GM19193 (cell line): ENCODE measurements around the gene NKAIN1.

Experiments
- POLR2A ChIP-seq: IDR thresholded peaks from 4 replicates; pipeline ENCODE4 v1.6.1; 2011; ENCODE audit not compliant: insufficient read depth, insufficient read length; ENCODE audit errors: extremely low read depth

The NKAIN1 gene

DNA sequence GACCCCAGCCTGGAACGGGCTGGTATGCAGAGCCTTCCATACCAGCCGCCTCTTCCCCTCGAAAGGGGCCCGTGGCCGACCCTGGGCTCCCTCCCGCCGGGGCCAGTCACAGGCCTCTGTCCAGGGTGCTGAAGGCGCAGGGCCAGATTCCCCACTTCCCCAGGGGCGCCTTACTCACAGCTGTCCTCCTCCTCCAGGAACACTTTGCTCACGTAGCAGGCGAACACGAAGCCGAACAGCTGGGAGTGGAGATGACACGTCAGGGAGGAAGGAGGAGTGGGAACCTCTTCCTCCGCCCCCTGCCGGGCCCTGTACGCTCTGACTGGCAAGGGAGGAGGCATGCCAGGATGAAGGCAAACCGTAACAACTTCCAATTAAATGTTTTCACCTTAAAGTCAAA, 57.3 kb downstream of the NKAIN1 start:
- TF ChIP-seq POLR2A, result no peak

- TF ChIP-seq POLR2A, result no peak
These were observed 58.0 kb downstream of the NKAIN1 start for GRCh38 chr1:31181515-31182343.

GRCh38 chr1:31180338-31180737, 59.3 kb downstream of the NKAIN1 start:
- no peak for TF ChIP-seq POLR2A

GRCh38 chr1:31170486-31170735, 69.3 kb downstream of the NKAIN1 start:
- TF ChIP-seq POLR2A, result no peak

DNA sequence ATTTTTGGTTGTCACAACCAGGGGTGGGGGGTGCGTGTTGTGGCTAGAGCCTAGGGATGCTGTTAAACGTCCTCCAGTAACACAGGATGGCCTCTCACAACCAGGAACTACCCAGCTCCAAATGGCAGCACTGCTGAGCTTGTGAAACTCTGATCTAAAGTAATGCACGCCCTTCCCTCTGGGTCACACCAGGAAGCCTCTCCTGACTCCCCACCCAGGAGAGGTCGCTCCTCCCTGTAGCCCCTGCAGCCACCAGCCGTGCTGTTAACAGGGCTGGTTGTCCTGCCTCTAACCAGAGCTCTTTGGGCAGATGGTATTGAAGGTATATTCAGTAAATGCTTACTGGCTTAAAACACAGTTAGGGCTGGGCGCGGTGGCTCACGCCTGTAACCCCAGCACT, 73.2 kb downstream of the NKAIN1 start:
- no peak for TF ChIP-seq POLR2A

DNA sequence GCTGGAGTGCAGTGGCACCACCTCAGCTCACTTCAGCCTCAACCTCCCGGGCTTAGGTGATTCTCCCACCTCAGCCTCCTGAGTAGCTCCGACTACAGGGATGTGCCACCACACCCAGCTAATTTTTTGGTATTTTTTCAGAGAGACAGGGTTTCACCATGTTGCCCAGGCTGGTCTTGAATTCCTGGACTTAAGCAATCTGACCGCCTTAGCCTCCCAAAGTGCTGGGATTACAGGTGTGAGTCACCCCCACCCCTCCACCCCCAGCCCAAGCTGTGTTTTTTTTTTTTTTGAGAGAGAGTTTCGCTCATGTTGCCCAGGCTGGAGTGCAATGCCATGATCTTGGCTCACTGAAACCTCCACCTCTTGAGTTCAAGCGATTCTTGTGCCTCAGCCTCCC, 75.4 kb downstream of the NKAIN1 start:
- no peak for TF ChIP-seq POLR2A

GRCh38 chr1:31163866-31164265, 75.8 kb downstream of the NKAIN1 start:
- no peak for TF ChIP-seq POLR2A

DNA sequence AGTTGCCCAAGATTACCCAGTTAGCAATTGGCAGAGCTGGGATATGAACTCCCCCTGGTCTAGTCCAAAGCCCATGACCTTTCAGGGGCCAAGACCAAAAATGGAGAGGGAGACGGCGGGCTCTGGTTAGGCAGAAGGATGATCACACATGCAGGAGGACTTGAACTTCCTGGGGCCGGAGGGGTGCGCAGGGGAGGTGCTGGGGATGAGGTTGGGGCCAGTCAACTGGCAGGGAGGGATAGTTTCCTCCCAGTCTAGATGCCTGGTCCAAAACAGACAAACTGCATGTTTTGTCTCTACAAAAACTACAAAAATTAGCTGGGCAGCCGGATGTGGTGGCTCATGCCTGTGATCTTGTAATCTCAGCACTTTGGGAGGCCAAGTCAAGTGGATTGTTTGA, 78.1 kb downstream of the NKAIN1 start:
- no peak for TF ChIP-seq POLR2A

GRCh38 chr1:31159869-31160611, 79.6 kb downstream of the NKAIN1 start:
- no peak for TF ChIP-seq POLR2A

GRCh38 chr1:31159323-31159722, 80.4 kb downstream of the NKAIN1 start:
- no peak for TF ChIP-seq POLR2A

- TF ChIP-seq POLR2A, result no peak
These were observed 84.4 kb downstream of the NKAIN1 start for GRCh38 chr1:31155216-31155806.

GRCh38 chr1:31154632-31155215, 85.0 kb downstream of the NKAIN1 start:
- peak; percentile 34 for TF ChIP-seq POLR2A

DNA sequence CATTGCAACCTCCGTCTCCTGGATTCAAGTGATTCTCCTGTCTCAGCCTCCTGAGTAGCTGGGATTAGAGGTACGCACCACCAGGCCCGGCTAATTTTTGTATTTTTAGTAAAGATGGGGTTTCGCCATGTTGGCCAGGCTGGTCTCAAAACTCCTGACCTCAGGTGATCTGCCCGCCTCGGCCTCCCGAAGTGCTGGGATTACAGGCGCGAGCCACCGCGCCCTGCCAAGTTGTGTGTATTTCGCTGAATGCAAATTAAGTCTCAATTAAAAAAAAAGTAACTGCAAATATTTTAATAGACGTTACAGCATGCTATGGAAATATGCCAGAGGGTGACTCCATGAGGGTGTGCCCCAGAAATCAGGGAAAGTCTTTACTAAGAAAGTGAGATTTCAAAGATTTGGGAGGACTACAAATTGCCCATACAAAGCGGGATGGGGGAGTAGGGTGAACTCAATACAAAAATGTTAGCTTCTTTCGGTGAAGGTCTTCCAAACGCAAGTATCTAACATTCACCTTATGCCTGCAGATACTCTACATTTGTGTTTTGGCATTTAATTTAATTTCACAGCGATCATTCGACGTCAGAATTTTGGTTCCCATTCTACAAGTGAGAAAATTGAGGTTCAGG, 85.6 kb downstream of the NKAIN1 start:
- TF ChIP-seq POLR2A, result no peak

GRCh38 chr1:31153423-31153822, 86.3 kb downstream of the NKAIN1 start:
- TF ChIP-seq POLR2A, result no peak

GRCh38 chr1:31152181-31152795, 87.4 kb downstream of the NKAIN1 start:
- no peak for TF ChIP-seq POLR2A

- TF ChIP-seq POLR2A, result no peak
These were observed 88.3 kb downstream of the NKAIN1 start for GRCh38 chr1:31151402-31151801.

GRCh38 chr1:31148409-31148808, 91.3 kb downstream of the NKAIN1 start:
- TF ChIP-seq POLR2A, result no peak
